ENCODE results near the gene PEA15.

PEA15 gene

DNA sequence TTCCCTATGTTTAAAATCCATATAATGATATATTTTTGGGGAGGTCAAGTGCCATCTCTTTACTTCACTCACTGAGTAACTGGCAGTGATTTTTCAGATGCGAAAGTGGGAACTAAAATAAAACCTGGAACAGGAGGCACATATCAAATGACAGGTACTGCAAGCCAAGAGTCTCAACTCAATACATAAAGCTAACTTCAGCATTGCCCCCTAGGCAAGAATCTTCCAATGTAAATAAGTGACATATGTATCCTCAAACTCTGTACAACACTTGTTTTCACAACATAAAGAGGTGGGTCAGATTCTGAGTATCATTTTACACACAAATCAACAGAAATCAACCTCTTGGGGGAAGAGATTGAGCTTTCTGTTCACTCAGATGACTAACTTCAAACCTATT is 39.0 kb downstream of the PEA15 start:
- DNase-seq, result no peak

DNA sequence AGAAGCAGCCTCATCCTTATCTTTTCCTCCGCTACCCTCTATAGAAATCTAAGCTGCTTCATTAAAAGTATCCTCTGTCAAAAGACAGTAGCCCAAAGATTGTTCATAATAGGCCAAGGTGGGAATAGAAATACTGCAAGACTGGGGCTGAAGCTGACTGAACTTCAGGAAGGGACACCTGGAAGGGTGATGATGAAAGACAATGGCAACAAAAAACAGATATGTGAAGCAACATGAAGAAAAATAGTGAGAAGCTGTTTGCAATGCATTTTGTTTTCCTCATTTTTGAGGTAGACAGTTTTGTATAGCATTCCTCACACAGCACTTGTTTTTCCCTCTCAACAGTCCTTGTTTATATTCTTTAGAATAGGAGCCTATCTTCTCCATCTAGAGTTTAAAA is 40.2 kb downstream of the PEA15 start:
- DNase-seq, result no peak

DNA sequence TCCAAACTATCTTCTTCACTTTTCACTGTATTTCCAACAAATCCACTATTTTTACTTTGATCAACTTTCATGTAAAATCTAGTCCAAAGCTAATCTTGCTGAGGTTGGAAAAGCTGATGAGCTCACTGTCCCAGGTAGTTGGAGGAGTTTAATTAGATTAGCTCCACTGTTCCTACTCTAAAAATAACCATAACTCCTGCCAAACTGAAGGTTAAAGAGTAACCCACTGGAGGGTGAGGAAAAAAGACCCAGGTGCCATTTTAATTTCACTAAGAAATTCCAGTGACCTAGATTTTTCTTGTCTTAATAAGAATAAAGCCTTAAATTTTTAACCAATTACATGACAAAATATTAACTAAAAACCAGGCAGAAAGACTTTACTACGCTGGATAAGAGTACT is 41.9 kb downstream of the PEA15 start:
- DNase-seq, result no peak

- peak; percentile 65 for DNase-seq
Measured at GRCh38 chr1:160251011-160251410, 45.8 kb downstream of the PEA15 start.

- DNase-seq, result peak; percentile 86
Measured at GRCh38 chr1:160251687-160252526, 46.7 kb downstream of the PEA15 start.

- DNase-seq, result no peak
Measured at GRCh38 chr1:160255781-160256300, 50.7 kb downstream of the PEA15 start.

- DNase-seq, result no peak
Measured at GRCh38 chr1:160256396-160257046, 51.3 kb downstream of the PEA15 start.

- no peak for DNase-seq
Measured at GRCh38 chr1:160257411-160258015, 52.3 kb downstream of the PEA15 start.

DNA sequence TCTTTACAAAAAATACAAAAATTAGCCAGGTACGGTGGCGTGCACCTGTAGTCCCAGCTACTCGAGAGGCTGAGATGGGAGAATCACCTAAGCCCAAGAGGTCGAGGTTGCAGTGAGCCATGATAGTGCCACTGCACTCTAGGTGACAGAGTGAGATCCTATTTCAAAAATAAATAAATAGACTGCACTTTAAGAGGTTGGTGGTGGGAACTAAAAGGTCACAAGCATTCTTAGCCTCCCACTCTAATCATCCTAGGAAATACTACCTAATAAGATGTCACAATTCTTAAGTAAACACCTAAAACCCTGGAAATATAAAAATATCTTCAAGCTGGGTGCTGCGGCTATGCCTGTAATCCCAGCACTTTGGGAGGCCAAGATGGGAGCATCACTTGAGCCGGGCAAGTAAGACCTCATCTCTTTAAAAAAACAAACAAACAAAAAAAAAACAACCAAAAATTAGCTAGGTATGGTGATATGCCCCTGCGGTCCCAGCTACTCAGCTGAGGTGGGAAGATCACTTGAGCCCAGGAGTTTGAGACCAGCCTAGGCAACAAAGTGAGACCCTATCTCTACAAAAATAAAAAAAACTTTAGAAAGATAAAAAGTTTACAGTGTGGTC is 53.1 kb downstream of the PEA15 start:
- no peak for DNase-seq

- no peak for DNase-seq
Measured at GRCh38 chr1:160260406-160261382, 55.5 kb downstream of the PEA15 start.

DNA sequence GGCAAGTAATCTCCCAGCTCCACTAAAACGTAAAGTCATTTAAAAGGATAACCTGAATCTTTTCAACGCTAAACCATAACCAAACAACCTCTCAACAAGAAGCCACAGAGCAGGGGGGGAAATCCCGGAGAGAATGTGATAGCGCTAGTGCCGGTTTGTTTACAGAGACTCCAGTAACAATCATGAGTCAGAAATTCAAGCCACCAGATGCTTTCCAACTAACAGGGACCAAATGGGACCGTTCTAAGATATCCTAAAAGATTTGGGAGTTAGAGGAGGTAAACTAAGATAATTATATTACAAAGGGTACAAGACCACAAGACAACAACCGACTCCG is 56.3 kb downstream of the PEA15 start:
- peak; percentile 23 for DNase-seq

DNA sequence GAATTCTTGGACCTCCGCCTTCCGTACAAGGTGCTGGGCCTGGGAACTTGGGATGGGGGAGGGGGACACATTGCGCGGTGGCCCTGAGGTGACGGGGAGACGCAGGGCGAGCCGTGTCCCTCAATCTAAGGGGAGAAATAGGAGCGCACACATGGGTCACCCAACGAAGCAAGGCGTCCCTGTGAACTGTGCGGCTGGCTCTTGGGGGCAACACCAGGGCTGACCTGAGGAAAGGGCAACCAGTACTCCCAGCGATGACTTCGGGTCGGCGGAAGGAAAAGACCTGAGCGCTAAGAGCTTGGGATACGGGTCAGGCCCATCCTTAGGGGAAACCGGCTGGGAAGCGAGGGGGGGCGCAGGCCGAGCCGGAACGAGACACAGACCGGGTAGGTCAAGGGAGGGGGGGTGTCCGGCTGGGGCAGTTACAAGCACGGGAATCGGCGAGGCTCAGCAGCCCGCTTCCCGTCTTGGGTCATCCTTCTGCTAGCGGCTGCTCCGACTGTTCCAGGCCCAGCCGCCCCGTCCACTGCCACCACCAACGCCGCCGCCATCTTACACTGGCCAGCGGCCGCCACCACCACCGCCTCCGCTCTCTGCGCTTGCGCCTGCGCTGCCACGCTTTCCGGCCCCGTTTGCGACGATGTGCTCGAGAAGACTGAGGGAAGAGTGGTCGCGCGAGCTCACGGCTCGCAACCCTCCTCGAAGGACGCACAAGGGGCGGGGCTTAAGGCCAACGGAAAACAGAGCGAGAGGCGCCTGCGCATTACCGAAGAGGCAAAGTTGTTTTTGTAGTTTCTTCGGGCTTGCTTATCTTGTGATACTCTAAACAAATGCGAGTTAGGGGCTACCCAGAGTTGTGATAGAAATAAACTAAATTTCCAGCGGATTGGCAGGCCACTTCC is 57.0 kb downstream of the PEA15 start, which contains the start of gene DCAF8:
Gene DCAF8, minus strand, starts transcription at position 657 of the 902 bp plus-strand sequence. CDS start 18,541 bp downstream, outside the sequence.
- peak; percentile 96 for DNase-seq

- DNase-seq, result no peak
Measured at GRCh38 chr1:160264795-160265307, 59.7 kb downstream of the PEA15 start.

Measured in NCI-H1694 treated with DMSO at 0.1 percent for 48 hours (cell line).